Measurements from ENCODE around the gene SLC28A1.

The SLC28A1 gene

DNA sequence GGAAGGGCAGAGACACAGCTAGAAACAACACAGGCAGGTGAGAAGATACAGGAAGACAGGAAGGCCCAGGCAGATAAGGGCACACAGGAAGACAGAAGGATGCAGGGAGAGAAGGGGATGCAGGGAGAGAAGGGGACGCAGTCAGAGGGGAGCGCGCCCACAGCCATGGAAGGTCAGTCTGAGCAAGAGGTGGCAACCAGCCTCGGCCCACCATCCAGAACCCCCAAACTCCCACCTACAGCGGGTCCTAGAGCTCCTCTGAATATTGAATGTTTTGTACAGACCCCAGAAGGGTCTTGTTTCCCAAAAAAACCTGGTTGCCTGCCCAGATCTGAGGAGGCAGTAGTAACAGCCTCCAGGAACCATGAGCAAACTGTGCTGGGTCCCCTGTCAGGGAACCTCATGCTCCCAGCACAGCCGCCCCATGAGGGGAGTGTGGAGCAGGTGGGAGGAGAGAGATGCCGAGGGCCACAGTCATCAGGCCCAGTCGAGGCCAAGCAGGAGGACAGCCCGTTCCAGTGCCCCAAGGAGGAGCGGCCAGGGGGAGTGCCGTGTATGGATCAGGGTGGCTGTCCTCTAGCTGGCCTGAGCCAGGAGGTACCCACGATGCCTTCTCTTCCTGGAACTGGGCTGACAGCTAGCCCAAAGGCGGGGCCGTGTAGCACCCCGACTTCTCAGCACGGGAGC is 27.6 kb upstream of the SLC28A1 start:
- TF ChIP-seq, protein P1, sequence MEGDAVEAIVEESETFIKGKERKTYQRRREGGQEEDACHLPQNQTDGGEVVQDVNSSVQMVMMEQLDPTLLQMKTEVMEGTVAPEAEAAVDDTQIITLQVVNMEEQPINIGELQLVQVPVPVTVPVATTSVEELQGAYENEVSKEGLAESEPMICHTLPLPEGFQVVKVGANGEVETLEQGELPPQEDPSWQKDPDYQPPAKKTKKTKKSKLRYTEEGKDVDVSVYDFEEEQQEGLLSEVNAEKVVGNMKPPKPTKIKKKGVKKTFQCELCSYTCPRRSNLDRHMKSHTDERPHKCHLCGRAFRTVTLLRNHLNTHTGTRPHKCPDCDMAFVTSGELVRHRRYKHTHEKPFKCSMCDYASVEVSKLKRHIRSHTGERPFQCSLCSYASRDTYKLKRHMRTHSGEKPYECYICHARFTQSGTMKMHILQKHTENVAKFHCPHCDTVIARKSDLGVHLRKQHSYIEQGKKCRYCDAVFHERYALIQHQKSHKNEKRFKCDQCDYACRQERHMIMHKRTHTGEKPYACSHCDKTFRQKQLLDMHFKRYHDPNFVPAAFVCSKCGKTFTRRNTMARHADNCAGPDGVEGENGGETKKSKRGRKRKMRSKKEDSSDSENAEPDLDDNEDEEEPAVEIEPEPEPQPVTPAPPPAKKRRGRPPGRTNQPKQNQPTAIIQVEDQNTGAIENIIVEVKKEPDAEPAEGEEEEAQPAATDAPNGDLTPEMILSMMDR (conservative IDR thresholded peaks at IDR 0.05), result no peak
- peak overlapping the region; percentile 94 for H3K27ac ChIP-seq

DNA sequence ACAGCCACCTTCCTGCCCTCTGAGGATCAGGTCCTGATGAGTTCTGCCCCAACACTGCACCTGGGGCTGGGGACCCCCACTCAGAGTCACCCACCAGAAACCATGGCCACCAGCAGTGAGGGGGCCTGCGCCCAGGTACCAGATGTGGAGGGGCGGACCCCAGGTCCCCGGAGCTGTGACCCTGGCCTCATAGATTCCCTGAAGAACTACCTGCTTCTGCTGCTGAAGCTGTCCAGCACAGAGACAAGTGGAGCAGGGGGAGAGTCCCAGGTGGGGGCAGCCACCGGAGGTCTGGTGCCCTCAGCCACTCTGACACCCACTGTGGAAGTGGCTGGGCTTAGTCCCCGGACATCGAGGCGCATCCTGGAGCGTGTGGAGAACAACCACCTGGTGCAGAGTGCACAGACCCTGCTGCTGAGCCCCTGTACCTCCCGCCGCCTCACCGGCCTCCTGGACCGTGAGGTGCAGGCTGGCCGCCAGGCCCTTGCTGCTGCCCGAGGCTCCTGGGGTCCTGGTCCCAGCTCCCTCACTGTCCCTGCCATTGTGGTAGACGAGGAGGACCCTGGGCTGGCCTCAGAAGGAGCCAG is 27.0 kb upstream of the SLC28A1 start:
- TF ChIP-seq, protein P1 (conservative IDR thresholded peaks at IDR 0.05), result no peak

DNA sequence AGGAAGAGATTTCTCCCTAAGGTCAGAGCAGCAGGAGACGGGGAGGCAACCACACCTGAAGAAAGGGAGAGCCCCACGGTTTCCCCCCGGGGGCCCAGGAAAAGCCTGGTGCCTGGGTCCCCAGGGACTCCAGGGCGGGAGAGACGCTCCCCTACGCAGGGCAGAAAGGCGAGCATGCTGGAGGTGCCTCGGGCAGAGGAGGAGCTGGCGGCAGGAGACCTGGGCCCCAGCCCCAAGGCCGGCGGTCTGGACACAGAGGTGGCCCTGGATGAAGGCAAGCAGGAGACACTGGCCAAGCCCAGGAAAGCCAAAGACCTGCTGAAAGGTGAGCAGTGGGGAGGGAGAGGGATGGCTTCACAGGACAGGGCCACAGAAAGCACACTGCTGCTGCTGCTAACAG is 26.2 kb upstream of the SLC28A1 start:
- TF ChIP-seq, protein P1 (conservative IDR thresholded peaks at IDR 0.05), result no peak
- H3K27ac ChIP-seq, result peak overlapping the region; percentile 94

More for the DNA sequence above, 27.0 kb upstream of the SLC28A1 start:
- peak overlapping the region; percentile 94 for H3K27ac ChIP-seq

DNA sequence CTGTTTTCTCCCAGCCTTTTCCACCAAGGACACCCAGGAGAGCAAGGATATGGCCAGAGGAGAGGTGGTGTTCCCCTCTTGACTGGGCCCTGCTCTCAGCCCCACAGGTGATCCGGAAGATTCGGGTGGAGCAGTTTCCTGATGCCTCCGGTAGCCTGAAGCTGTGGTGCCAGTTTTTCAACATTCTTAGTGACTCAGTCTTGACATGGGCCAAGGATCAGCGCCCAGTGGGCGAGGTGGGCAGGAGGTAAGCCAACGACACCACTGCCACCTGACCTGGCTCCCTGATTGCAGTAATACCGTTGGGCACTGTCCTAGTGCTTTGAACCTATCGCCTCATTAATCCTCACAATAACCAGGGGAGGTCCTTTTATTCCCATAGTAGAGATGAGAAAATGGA is 25.3 kb upstream of the SLC28A1 start:
- TF ChIP-seq, protein P1 (conservative IDR thresholded peaks at IDR 0.05), result no peak
- peak overlapping the region; percentile 94 for H3K27ac ChIP-seq

DNA sequence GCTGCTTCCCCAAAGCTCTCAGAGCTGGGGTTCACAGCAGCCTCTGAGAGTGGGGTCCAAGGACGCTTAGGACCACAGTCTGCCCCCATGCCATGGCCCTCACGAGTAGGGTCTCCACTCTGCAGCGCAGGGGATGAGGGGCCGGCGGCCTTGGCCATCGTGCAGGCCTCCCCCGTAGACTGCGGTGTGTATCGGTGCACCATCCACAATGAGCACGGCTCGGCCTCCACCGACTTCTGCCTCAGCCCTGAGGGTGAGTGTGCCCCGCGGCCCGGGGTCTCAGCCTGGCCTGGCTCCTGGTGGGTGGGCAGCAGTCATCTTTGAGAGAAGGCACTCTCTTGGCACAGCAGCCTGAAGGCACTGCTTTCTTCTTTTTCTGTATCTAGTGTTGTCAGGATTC is 24.8 kb upstream of the SLC28A1 start:
- TF ChIP-seq, protein P1 (conservative IDR thresholded peaks at IDR 0.05), result no peak
- H3K27ac ChIP-seq, result peak overlapping the region; percentile 94

DNA sequence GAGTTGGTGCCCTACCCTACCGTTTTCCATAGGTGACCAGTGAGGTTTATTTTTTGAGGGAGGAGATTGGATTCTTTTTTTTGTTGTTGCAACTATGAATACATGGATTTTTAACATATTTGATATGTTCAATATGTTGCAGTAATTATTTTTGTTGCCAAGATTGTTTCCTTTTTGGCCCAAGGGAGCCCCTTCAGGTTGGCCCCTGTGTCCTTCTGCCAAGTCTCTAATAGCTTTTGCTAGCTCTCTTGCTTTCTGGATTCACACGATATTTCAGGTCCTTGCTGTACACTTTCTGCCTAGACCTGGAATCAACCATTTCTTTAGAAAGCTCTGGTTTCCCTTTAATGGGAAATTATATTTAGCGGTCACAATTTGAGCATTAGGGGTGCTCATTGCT is 22.7 kb upstream of the SLC28A1 start:
- TF ChIP-seq, protein P1 (conservative IDR thresholded peaks at IDR 0.05), result no peak
- H3K27ac ChIP-seq, result peak overlapping the region; percentile 94; the same call in 1 of the 2 replicates

DNA sequence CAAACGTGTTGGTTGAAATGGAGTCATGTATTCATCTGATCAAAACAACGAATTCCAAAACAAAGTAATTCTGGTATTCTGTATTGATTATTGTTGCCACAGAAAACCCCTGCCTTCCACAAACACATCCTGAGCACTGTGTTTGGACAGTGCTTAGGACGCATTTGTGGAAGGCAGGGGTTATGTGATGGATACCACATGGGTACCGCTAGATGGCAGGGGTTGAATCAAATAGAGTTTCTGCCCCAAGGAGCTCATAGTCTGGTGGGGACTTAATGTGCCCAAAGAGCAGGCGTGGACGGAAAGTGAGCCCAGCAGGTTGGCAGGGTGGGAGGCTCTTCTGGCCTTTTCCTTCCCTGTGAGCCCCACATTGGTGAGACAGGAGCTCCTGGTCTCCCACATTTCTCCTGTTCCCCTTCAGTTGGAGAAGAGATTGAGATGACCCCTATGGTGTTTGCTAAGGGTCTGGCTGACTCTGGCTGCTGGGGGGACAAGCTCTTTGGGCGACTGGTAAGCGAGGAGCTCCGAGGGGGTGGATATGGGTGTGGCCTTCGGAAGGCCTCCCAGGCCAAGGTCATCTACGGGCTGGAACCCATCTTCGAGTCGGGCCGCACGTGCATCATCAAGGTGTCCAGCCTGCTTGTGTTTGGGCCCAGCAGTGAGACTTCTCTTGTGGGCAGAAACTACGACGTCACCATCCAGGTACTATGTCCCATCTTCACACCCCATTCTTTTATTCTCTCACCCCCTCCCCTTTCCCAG is 22.1 kb upstream of the SLC28A1 start:
- no peak overlapping the region for H3K27ac ChIP-seq
- TF ChIP-seq, protein P1 (conservative IDR thresholded peaks at IDR 0.05), result no peak

Data from VCaP (cell line).